ENCODE results near the gene GATB. TPM values are rescaled to one million over a fixed set of nuclear protein-coding genes. Genes with fewer than 3 reads are reported as not detected.

The GATB gene
- total and polyA plus RNA-seq, 2 experiments from 2014 or later, result 17.7 to 18.9 TPM

DNA sequence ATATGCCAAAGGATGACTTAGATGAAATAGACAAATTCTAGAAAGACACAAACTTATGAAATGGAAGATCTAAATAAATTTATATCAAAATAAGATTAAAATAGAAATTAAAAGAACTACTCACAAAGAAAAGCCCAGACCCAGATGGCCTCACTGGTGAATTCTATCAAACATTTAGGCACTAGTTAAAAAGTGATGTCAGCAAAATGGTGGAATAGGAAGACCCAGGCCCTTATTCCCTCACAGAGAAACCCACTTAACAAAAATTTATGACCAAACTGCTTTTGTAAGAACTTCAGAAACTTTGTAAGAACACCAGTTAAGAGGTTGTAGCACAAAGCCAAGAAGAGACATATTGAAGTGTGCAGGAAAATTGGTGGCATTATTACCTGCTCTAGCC, 129.5 kb downstream of the GATB start:
- Histone ChIP-seq H4K20me1 (replicated peaks; ENCODE audit: insufficient read depth) (no peaks in the 10 kb centered on the region), H3K27ac (ENCODE audit: low read depth) (no peak overlapping the region), H3K9me2 (ENCODE audit: insufficient read depth) (no peaks in the 10 kb centered on the region), H3K36me3 (ENCODE audit: insufficient read depth) (no peaks in the 10 kb centered on the region), H3K4me3 (no peak overlapping the region), H2AFZ (no peak overlapping the region), H3F3A (replicated peaks; ENCODE audit: low read depth) (no peaks in the 10 kb centered on the region), H3K79me2 (replicated peaks; ENCODE audit: insufficient read depth) (no peaks in the 10 kb centered on the region; the same call in 1 of the 2 replicates), H3K4me1 (ENCODE audit: insufficient read depth) (no peaks in the 10 kb centered on the region), H3K4me2 (no peak overlapping the region), H3K27me3 (ENCODE audit: insufficient read depth) (no peaks in the 10 kb centered on the region)
- Mint-ChIP-seq H3K9me3 (no peaks in the 10 kb centered on the region), H3K27me3 (ENCODE audit: insufficient read depth, low read depth, poor library complexity) (no peaks in the 10 kb centered on the region), H3K36me3 (ENCODE audit: low read depth) (peaks cover 17% of the 10 kb centered on the region; the same call in 2 of the 3 replicates), H3K27ac (no peak overlapping the region), H3K4me3 (no peak overlapping the region), H3K4me1 (no peaks in the 10 kb centered on the region)
- no peak for ATAC-seq
- DNase-seq (ENCODE audit: low spot score), result no peak
- TF ChIP-seq POLR2AphosphoS5 (IDR thresholded peaks at IDR 0.05; ENCODE audit: low read depth) (no peak), ZNF114 (CRISPR knock-in tag; IDR thresholded peaks at IDR 0.05) (no peak), JUNB (IDR thresholded peaks at IDR 0.05; ENCODE audit: unreplicated experiment) (no peak)

- H3K9me3 Mint-ChIP-seq, result no peaks in the 10 kb centered on the region
- no peaks in the 10 kb centered on the region for H3K27me3 ChIP-seq (ENCODE audit: insufficient read depth)
- no peaks in the 10 kb centered on the region for H3K27me3 Mint-ChIP-seq (ENCODE audit: insufficient read depth, low read depth, poor library complexity)
- no peak overlapping the region for H3K4me3 Mint-ChIP-seq
- H3K4me3 ChIP-seq, result no peak overlapping the region
- TF ChIP-seq ETS1 (IDR thresholded peaks at IDR 0.05), result no peak
- no peak for TF ChIP-seq EZH2phosphoT487 (IDR thresholded peaks at IDR 0.05; ENCODE audit: unreplicated experiment)
- TF ChIP-seq EZH2 (IDR thresholded peaks at IDR 0.05; ENCODE audit: low read depth, unreplicated experiment), result no peak
- TF ChIP-seq STAT1 (IDR thresholded peaks at IDR 0.05; ENCODE audit: unreplicated experiment), result no peak
- no peak for TF ChIP-seq ZNF462 (CRISPR knock-in tag; IDR thresholded peaks at IDR 0.05)
- H2AFZ ChIP-seq, result no peak overlapping the region
- no peaks in the 10 kb centered on the region for H3K9me2 ChIP-seq (ENCODE audit: insufficient read depth)
- H3K4me1 ChIP-seq (ENCODE audit: insufficient read depth), result no peaks in the 10 kb centered on the region
- H3K27ac ChIP-seq (ENCODE audit: low read depth), result no peak overlapping the region
- ATAC-seq (no peak), DNase-seq (ENCODE audit: low spot score) (no peak)
- no peaks in the 10 kb centered on the region for H3K36me3 ChIP-seq (ENCODE audit: insufficient read depth)
- H3K79me2 ChIP-seq (replicated peaks; ENCODE audit: insufficient read depth), result no peaks in the 10 kb centered on the region; the same call in 1 of the 2 replicates
- no peak overlapping the region for H3K27ac Mint-ChIP-seq
- H3F3A ChIP-seq (replicated peaks; ENCODE audit: low read depth), result no peaks in the 10 kb centered on the region
- peaks cover 3% of the 10 kb centered on the region for H3K4me1 Mint-ChIP-seq
- H3K36me3 Mint-ChIP-seq (ENCODE audit: low read depth), result peaks cover 11% of the 10 kb centered on the region; the same call in 2 of the 3 replicates
- no peak overlapping the region for H3K4me2 ChIP-seq
- H4K20me1 ChIP-seq (replicated peaks; ENCODE audit: insufficient read depth), result no peaks in the 10 kb centered on the region; the same call in 1 of the 2 replicates
Measured at GRCh38 chr4:151629097-151629783, 131.6 kb downstream of the GATB start.
